CD4-positive, alpha-beta T cell (primary cell): ENCODE data around the gene STRADA. TPM values are rescaled to one million over a fixed set of nuclear protein-coding genes. Genes with fewer than 3 reads are reported as not detected.

ENCODE experiments used
- ATAC-seq: fragments of 200-7000 bp; cut with Tn5 transposase; one replicate; pipeline ENCODE4 v1.10.0; 2022; ENCODE audit warnings: mild to moderate bottlenecking; ENCODE audit not compliant: poor library complexity
- CTCF ChIA-PET: fragments of 350-600 bp; sonication (Branson Sonifier 250); formaldehyde crosslinking; loops from one replicate; lab custom pipeline; 2021; ENCODE audit warnings: antibody characterized with exemption, inconsistent platforms; lab: Charles Lee
- POLR2A ChIA-PET: fragments of 350-600 bp; sonication (Branson Sonifier 250); formaldehyde crosslinking; loops from one replicate; lab custom pipeline; 2021; ENCODE audit warnings: antibody characterized with exemption, inconsistent platforms; lab: Charles Lee
- DNase-seq, 14 experiments: peaks; one replicate each; pipeline ENCODE4 v3.0.0-alpha.2; 2013 to 2020; ENCODE audit warnings: mixed read lengths in 2 of 14
- H3K27ac ChIP-seq, 2 donors: one replicate each; pipeline versions ENCODE4 v1.5.1 to v1.7.0; 2013; ENCODE audit warnings: low read length in 2 of 2, low read depth in 1 of 2, mild to moderate bottlenecking in 1 of 2
- H3K27me3 ChIP-seq, 2 experiments: 1 replicate in 1 of 2; 2 replicates in 1 of 2; pipeline versions ENCODE4 v1.6.1 to v1.7.0; 2013; ENCODE audit warnings: low read length in 2 of 2, control low read depth in 1 of 2, mild to moderate bottlenecking in 1 of 2, moderate library complexity in 1 of 2; ENCODE audit not compliant: insufficient read depth in 2 of 2, control insufficient read depth in 1 of 2
- H3K36me3 ChIP-seq: one replicate; pipeline ENCODE4 v1.6.1; 2013; ENCODE audit warnings: low read length, control low read depth; ENCODE audit not compliant: insufficient read depth
- H3K4me1 ChIP-seq: one replicate; pipeline ENCODE4 v1.6.1; 2013; ENCODE audit warnings: low read length, control low read depth; ENCODE audit not compliant: insufficient read depth
- H3K4me3 ChIP-seq: one replicate; pipeline ENCODE4 v1.5.1; 2013; ENCODE audit warnings: mild to moderate bottlenecking, low read length, moderate library complexity
- H3K9me3 ChIP-seq, 2 experiments: 1 replicate in 1 of 2; 2 replicates in 1 of 2; pipeline versions ENCODE4 v1.6.1 to v1.7.0; 2013; ENCODE audit warnings: low read length in 2 of 2, mild to moderate bottlenecking in 2 of 2, control low read depth in 1 of 2, moderate library complexity in 1 of 2; ENCODE audit not compliant: control insufficient read depth in 1 of 2, insufficient read depth in 1 of 2
- H3K27ac Mint-ChIP-seq: one replicate; pipeline ENCODE4 v1.8.0; 2020; ENCODE audit warnings: mixed read lengths
- H3K27me3 Mint-ChIP-seq: one replicate; pipeline ENCODE4 v1.8.0; 2021; ENCODE audit warnings: mixed read lengths
- H3K36me3 Mint-ChIP-seq: one replicate; pipeline ENCODE4 v1.8.0; 2021; ENCODE audit warnings: low read depth, mixed read lengths
- H3K4me1 Mint-ChIP-seq: one replicate; pipeline ENCODE4 v1.8.0; 2021; ENCODE audit warnings: low read depth, mixed read lengths
- H3K4me3 Mint-ChIP-seq: one replicate; pipeline ENCODE4 v1.8.0; 2020; ENCODE audit warnings: mild to moderate bottlenecking, mixed read lengths
- H3K9me3 Mint-ChIP-seq: one replicate; pipeline ENCODE4 v1.8.0; 2020; ENCODE audit warnings: mixed read lengths
- CTCF ChIP-seq: fragments of 200-600 bp; IDR thresholded peaks from one replicate; pipeline ENCODE4 v1.8.0; 2022; ENCODE audit warnings: antibody characterized with exemption, mild to moderate bottlenecking
- intact Hi-C, 2 experiments: fragments of 100-400 bp; cut with DNase I in 1 of 2; cut with micrococcal nuclease in 1 of 2; formaldehyde crosslinking; loops; one replicate each; pipeline versions ENCODE4 v1.15.1 to v1.9.0; 2023 to 2025; cut with DNase I, micrococcal nuclease
- total RNA-seq, 174 experiments: library from RNA in 2 of 174; stranded (reverse) in 2 of 174; gene quantifications; one replicate each; pipeline ENCODE4 v1.2.3 and lab custom pipeline; 2021 to 2026

STRADA gene
- total RNA-seq, 2 experiments from 2014 or later: 50.9 to 51.0 TPM

- intact Hi-C loops: no loop called here
- Mint-ChIP-seq H3K27me3 (no peaks in the 10 kb centered on the region), H3K36me3 (peaks cover 75% of the 10 kb centered on the region), H3K4me3 (no peak overlapping the region), H3K27ac (peak overlapping the region; percentile 21), H3K4me1 (peaks cover 33% of the 10 kb centered on the region), H3K9me3 (no peaks in the 10 kb centered on the region)
- ChIA-PET CTCF (interaction anchor here (1.2 kb wide), 1 partner anchor 24 kb away, joined by 3 read pairs; no protein-coding TSS in a partner anchor), POLR2A (interaction anchor here (0.7 kb wide), 1 partner anchor 89 kb away, joined by 3 read pairs; no protein-coding TSS in a partner anchor)
- DNase-seq (no peak), ATAC-seq (no peak)
- Histone ChIP-seq H3K4me3 (no peak overlapping the region), H3K4me1 (peaks cover 5% of the 10 kb centered on the region), H3K27me3 (no peaks in the 10 kb centered on the region), H3K27ac (no peak overlapping the region), H3K36me3 (peaks cover 59% of the 10 kb centered on the region), H3K9me3 (no peaks in the 10 kb centered on the region)
- no peak for TF ChIP-seq CTCF
These were observed 44.5 kb upstream of the STRADA start for GRCh38 chr17:63786117-63786516.

GRCh38 chr17:63785556-63785955 is 44.0 kb upstream of the STRADA start:
- peaks cover 78% of the 10 kb centered on the region for H3K36me3 Mint-ChIP-seq

GRCh38 chr17:63783522-63783921 is 41.9 kb upstream of the STRADA start:
- ATAC-seq (no peak), DNase-seq (no peak)
- POLR2A ChIA-PET: interaction anchor here (1.5 to 3.6 kb wide), 3 partner anchors 9 to 137 kb away, joined by 3 to 22 read pairs (median 3); partner anchors contain the start of genes CCDC47 and DDX42
- no peaks in the 10 kb centered on the region for H3K27me3 Mint-ChIP-seq
- Histone ChIP-seq H3K4me1 (peaks cover 18% of the 10 kb centered on the region), H3K4me3 (no peak overlapping the region), H3K27ac (no peak overlapping the region), H3K9me3 (no peaks in the 10 kb centered on the region), H3K27me3 (no peaks in the 10 kb centered on the region), H3K36me3 (peaks cover 48% of the 10 kb centered on the region)
- peaks cover 56% of the 10 kb centered on the region for H3K4me1 Mint-ChIP-seq
- no peak for TF ChIP-seq CTCF
- CTCF ChIA-PET: interaction anchor here (1.6 to 2.2 kb wide), 2 partner anchors 73 to 85 kb away, joined by 3 to 6 read pairs; no protein-coding TSS in a partner anchor
- intact Hi-C loops: no loop called here
- peaks cover 65% of the 10 kb centered on the region for H3K36me3 Mint-ChIP-seq
- H3K9me3 Mint-ChIP-seq: no peaks in the 10 kb centered on the region
- no peak overlapping the region for H3K4me3 Mint-ChIP-seq
- H3K27ac Mint-ChIP-seq: peak overlapping the region; percentile 28

More at GRCh38 chr17:63785556-63785955, 44.0 kb upstream of the STRADA start:
- Mint-ChIP-seq H3K27ac (peak overlapping the region; percentile 21), H3K27me3 (no peaks in the 10 kb centered on the region), H3K4me1 (peaks cover 39% of the 10 kb centered on the region), H3K9me3 (no peaks in the 10 kb centered on the region), H3K4me3 (no peak overlapping the region)
- Histone ChIP-seq H3K4me3 (no peak overlapping the region), H3K9me3 (no peaks in the 10 kb centered on the region), H3K27ac (no peak overlapping the region), H3K36me3 (peaks cover 56% of the 10 kb centered on the region), H3K27me3 (no peaks in the 10 kb centered on the region), H3K4me1 (peaks cover 9% of the 10 kb centered on the region)
- ChIA-PET POLR2A (no interaction called here), CTCF (interaction anchor here (1.2 kb wide), 1 partner anchor 24 kb away, joined by 3 read pairs; no protein-coding TSS in a partner anchor)
- no peak for ATAC-seq
- intact Hi-C loops: no loop called here
- TF ChIP-seq CTCF: no peak
- DNase-seq: no peak
